Purkinje cell (primary cell): ENCODE data around the gene SGSM2. TPM values are rescaled to one million over a fixed set of nuclear protein-coding genes. Genes with fewer than 3 reads are reported as not detected.

Source experiments
- polyA plus RNA-seq: library from polyadenylated mRNA; unstranded; fragments of >200 nt; fragmentation: Nextera tagmentation; gene quantifications from 2 replicates; pipeline ENCODE4 v1.2.1, GENCODE V29; 2014

The SGSM2 gene, protein sequence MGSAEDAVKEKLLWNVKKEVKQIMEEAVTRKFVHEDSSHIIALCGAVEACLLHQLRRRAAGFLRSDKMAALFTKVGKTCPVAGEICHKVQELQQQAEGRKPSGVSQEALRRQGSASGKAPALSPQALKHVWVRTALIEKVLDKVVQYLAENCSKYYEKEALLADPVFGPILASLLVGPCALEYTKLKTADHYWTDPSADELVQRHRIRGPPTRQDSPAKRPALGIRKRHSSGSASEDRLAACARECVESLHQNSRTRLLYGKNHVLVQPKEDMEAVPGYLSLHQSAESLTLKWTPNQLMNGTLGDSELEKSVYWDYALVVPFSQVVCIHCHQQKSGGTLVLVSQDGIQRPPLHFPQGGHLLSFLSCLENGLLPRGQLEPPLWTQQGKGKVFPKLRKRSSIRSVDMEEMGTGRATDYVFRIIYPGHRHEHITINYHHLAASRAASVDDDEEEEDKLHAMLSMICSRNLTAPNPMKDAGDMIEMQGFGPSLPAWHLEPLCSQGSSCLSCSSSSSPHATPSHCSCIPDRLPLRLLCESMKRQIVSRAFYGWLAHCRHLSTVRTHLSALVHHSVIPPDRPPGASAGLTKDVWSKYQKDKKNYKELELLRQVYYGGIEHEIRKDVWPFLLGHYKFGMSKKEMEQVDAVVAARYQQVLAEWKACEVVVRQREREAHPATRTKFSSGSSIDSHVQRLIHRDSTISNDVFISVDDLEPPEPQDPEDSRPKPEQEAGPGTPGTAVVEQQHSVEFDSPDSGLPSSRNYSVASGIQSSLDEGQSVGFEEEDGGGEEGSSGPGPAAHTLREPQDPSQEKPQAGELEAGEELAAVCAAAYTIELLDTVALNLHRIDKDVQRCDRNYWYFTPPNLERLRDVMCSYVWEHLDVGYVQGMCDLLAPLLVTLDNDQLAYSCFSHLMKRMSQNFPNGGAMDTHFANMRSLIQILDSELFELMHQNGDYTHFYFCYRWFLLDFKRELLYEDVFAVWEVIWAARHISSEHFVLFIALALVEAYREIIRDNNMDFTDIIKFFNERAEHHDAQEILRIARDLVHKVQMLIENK
- 1.1 and 1.8 TPM in 2 replicates for polyA plus RNA-seq

GRCh38 chr17:2336852-2337543, at the start of gene SGSM2:
Gene SGSM2 (plus strand): TSS chr17:2337501. CDS start chr17:2337689, 188 bp downstream.

DNA sequence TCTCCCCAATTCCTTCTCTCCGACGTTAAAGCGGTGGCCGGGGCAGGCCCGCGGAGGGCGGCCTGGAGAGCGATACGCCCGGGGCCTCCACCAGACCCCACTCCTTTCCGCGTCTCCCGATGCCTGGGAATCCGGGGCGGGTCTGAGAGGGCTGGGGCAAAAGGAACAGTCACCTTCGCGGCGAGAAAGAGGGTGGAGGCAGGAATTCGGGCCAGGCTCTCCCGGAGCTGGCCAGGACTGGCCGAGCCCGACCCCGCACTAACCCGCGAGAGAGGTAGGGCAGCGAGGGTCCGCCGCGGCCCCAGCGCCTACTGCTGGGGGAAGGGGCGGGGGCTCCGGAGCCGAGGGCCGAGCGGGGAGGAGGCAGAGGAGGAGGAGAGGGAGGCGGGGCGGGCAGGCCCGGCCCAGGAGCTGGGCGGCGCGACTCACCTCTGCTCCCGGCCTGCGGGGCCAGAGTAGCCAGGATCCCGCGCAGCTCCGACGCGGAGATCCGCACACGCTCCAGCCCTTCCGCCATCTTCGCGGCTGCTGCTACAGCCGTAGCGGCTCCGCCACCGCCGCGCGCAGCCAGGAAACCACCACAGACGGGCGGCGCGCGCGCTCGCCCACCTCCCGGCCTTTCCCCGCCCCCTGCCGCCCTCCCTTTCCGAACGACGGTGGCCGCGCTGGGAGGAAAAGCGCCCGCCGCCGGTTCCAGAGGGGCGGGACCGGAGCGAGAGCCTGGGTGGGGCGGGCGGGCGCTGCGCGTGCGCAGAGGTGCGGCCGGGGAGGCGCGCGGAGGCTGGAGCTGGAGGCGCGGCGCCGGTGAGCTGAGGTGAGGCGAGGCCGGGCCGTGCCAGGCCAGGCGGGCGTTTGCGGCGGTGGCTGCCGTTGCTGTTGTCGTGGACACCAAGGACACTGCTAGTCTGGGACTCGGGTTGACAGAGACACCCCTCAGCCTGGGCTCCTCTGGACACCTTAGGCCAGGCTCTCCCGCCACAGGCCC, 33.8 kb upstream of the SGSM2 start, which contains the start of the genes SMG6 and SRR:
Gene SMG6, minus strand, starts transcription at position 582 of the 985 bp plus-strand sequence. Its CDS starts 65 bp downstream, at position 517.
Gene SRR, plus strand, starts transcription at position 747 of the 985 bp plus-strand sequence. CDS start 11,611 bp downstream, outside the sequence.

DNA sequence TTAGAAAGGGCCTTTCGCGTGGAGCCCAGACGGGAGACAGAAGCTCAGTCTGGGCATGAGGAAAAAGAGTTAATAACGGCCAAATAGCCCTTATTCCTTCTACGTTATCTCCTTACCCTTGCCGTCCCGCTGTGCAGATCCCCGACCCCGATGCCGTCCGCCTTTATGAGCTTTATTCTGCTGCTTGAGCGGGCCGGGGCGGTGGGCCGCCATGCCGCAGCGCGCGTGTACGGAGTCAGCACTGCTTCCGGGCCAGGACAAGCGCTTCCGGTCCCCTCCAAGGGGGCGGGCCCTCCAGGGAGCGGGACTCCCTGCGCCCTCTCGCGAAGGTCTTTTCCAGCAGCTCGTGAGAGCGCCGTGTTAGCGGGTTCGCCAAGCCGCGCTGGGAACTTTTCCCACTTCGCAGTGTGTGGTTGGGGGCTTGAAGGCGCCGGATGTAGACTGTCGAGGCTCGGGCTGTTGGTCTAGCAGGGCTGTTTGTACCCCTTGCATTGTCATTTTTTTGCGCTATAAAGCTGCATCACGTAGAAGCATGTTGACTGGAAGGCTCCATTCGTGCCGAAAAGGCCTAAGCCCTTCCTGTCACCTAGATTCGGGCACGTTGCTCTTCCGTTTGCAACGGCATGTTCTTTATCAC, 968 bp upstream of the SGSM2 start, which contains the start of gene TSR1:
Gene TSR1, minus strand, starts transcription at position 243 of the 637 bp plus-strand sequence. Its CDS starts 30 bp downstream, at position 213.

DNA sequence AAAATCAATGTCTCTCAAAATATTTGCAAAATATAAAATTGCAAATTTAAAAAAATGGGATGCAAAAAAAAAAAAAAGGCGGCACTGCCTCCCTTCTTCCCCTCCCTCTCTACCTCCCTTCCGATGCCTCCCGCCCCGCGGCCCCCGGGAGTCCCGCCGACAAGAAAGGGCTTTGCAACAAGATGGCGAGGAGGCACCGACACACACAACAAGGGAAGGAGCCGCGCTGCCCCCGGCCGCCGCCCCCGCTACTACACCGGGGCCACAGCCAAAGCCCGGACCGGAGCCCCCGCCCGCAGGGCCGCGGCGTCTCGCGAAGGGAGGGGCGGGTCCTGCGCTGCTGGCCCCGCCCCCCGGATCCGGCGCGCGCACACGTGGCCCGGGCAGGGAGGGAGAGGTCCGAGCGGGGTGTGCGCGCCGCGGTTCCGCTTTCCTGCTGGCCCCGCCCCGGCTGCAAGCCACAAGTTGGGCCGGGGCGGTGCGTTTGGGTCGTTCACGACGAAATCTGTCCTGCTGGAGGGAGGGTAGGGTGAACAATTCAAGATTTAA, 63.6 kb downstream of the SGSM2 start, which contains the start of gene MNT:
Gene MNT, minus strand, starts transcription at position 184 of the 549 bp plus-strand sequence. CDS start 348 bp downstream, outside the sequence.

Other genes with a start within 250 kb of the SGSM2 start
- 4.1 and 4.6 TPM in 2 replicates for gene SMG6, start 33.7 kb upstream of the SGSM2 start, polyA plus RNA-seq
- 17.4 and 44.1 TPM in 2 replicates for gene SRR, start 33.6 kb upstream of the SGSM2 start, polyA plus RNA-seq
- gene TSR1, start 1.0 kb upstream of the SGSM2 start, polyA plus RNA-seq: 6.5 and 15.9 TPM in 2 replicates
- 0.28 and 1.5 TPM in 2 replicates for gene MNT, start 63.6 kb downstream of the SGSM2 start, polyA plus RNA-seq
- gene METTL16, start 174.4 kb downstream of the SGSM2 start, polyA plus RNA-seq: 7.3 and 28.6 TPM in 2 replicates